NB4 (cell line): Measurements from ENCODE around the gene SAG.

ENCODE experiments used
- MYC ChIP-seq: IDR thresholded peaks from 2 replicates; pipeline ENCODE4 v1.6.1; 2011; ENCODE audit warnings: low read depth, low read length
- POLR2A ChIP-seq: IDR thresholded peaks from 2 replicates; pipeline ENCODE4 v1.6.1; 2011; ENCODE audit warnings: mild to moderate bottlenecking; ENCODE audit not compliant: insufficient read length; ENCODE audit errors: extremely low read depth
- TF ChIP-seq, protein P1 (sequence below): IDR thresholded peaks from one replicate; pipeline ENCODE4 v1.5.1; 2012; ENCODE audit warnings: low read depth, low read length

DNA sequence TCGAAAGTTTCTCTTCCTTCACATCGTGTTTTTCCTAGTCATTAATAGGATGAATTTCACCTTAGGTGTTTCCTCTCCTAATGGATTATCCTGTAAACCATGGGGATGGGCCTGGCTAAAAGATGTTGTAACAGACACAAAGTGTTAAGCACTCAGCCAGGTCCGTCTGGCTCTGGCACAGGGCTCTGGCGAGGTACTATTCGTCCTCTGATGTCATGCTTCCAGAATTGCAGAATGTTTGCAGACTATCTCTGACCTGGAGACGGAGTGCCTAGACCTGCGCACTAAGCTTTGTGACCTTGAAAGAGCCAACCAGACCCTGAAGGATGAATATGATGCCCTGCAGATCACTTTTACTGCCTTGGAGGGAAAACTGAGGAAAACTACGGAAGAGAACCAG lies 42.9 kb upstream of the SAG start:
- TF ChIP-seq MYC = no peak
- TF ChIP-seq, protein P1, sequence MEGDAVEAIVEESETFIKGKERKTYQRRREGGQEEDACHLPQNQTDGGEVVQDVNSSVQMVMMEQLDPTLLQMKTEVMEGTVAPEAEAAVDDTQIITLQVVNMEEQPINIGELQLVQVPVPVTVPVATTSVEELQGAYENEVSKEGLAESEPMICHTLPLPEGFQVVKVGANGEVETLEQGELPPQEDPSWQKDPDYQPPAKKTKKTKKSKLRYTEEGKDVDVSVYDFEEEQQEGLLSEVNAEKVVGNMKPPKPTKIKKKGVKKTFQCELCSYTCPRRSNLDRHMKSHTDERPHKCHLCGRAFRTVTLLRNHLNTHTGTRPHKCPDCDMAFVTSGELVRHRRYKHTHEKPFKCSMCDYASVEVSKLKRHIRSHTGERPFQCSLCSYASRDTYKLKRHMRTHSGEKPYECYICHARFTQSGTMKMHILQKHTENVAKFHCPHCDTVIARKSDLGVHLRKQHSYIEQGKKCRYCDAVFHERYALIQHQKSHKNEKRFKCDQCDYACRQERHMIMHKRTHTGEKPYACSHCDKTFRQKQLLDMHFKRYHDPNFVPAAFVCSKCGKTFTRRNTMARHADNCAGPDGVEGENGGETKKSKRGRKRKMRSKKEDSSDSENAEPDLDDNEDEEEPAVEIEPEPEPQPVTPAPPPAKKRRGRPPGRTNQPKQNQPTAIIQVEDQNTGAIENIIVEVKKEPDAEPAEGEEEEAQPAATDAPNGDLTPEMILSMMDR = no peak
- TF ChIP-seq POLR2A = no peak
